ENCODE results near the gene NRCAM. TPM values are rescaled to one million over a fixed set of nuclear protein-coding genes. Genes with fewer than 3 reads are reported as not detected.

The NRCAM gene
- total and polyA plus RNA-seq, 2 donors (not counting 1 experiment from before 2014, with no cell fraction given) = 0.75 to 4.6 TPM

DNA sequence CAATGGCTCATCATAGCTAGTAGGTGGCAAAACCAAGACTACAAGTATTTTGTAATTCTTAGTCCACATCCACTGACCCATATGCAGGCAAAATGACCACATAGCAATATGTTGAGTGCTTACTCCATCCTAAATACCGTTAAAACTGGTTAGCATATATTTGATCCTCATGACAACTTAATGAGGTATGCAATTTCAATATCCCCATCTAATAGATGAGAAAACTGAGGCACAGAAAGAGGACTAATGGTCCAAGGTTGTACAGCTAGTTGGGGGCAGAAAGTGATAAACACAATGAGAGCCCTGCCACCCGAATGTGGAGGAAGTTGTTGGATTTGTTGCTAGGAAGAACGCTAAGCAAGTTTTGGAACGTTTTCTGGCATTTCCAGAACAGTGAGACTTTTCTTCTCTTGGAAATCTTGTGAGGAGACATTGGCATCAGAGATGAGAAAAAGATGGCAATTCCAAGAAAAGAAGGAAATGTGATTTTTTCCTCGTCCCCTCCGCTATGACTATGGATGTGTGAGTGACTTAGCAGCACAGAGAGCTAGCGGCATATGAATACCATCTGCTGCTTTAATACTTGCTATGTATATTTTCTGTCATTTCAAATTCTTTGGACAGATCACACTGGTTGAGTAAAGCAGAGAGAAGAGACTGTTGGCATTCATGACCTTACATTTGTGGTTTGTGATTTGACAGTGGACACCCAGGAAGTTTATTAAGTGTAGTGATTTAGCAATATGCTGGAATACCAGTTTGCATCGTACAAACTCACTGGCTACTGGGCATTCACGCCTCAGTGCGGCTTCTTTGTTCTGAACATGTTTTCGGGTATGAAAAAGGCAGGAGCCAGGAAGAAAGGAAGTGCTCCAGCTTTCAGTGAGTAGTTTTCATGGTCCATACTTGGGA lies 51.5 kb downstream of the NRCAM start:
- no peaks in the 10 kb centered on the region for H3K79me2 ChIP-seq (ENCODE audit: control insufficient read depth, insufficient read depth, low read length)
- no peak for DNase-seq
- ChIA-PET POLR2A (no interaction called here), CTCF (no interaction called here)
- Mint-ChIP-seq H3K4me1 (peaks cover 4% of the 10 kb centered on the region), H3K9me3 (ENCODE audit: insufficient read depth) (no peaks in the 10 kb centered on the region), H3K27me3 (peaks cover 2% of the 10 kb centered on the region), H3K4me3 (no peak overlapping the region), H3K27ac (no peak overlapping the region)
- H3K27me3 ChIP-seq (replicated peaks in 1 of 4; ENCODE audit: control extremely low read depth in 1 of 4, control insufficient read depth in 3 of 4, insufficient read depth in 4 of 4, low read length in 3 of 4) = no peaks in the 10 kb centered on the region
- H3K9me3 ChIP-seq (ENCODE audit: control extremely low read depth in 1 of 3, control insufficient read depth in 2 of 3, insufficient read depth in 1 of 3, low read length in 2 of 3) = no peaks in the 10 kb centered on the region
- intact Hi-C loops (cut with micrococcal nuclease) = no loop called here
- H3K4me2 ChIP-seq (replicated peaks; ENCODE audit: low read depth, low read length, poor library complexity, severe bottlenecking) = no peak overlapping the region
- H2AFZ ChIP-seq (ENCODE audit: insufficient read depth, low read depth, low read length, poor library complexity, severe bottlenecking) = no peak overlapping the region
- no peaks in the 10 kb centered on the region for H4K20me1 ChIP-seq (ENCODE audit: control insufficient read depth, insufficient read depth, low read length, poor library complexity, severe bottlenecking)
- H3K9ac ChIP-seq (ENCODE audit: low read length) = no peak overlapping the region
- TF ChIP-seq EZH2 (IDR thresholded peaks at IDR 0.05; ENCODE audit: borderline replicate concordance, insufficient read depth, low read depth, low read length, poor library complexity, severe bottlenecking) = no peak
- no peak overlapping the region for H3K27ac ChIP-seq (ENCODE audit: low read length in 2 of 2)
- H3K4me1 ChIP-seq (ENCODE audit: control insufficient read depth in 2 of 2, insufficient read depth in 2 of 2, low read length in 2 of 2) = peaks cover 0 to 5% of the 10 kb centered on the region in 2 donors
- no peak overlapping the region for H3K4me3 ChIP-seq (ENCODE audit: control extremely low read depth in 1 of 5, extremely low read depth in 1 of 5, insufficient read depth in 1 of 5, low read depth in 2 of 5, low read length in 4 of 5)
- ATAC-seq (ENCODE audit: low read depth) = no peak
- 97% methylated on average over 7 of the region's 11 CpGs for WGBS (ENCODE audit: insufficient coverage)
- no peaks in the 10 kb centered on the region for H3K36me3 ChIP-seq (replicated peaks in 1 of 2; ENCODE audit: control extremely low read depth in 1 of 2, control insufficient read depth in 1 of 2, extremely low read depth in 1 of 2, insufficient read depth in 2 of 2, low read length in 1 of 2)

- Histone ChIP-seq H2AFZ (ENCODE audit: insufficient read depth, low read depth, low read length, poor library complexity, severe bottlenecking) (no peak overlapping the region), H3K36me3 (replicated peaks in 1 of 2; ENCODE audit: control extremely low read depth in 1 of 2, control insufficient read depth in 1 of 2, extremely low read depth in 1 of 2, insufficient read depth in 2 of 2, low read length in 1 of 2) (no peaks in the 10 kb centered on the region), H3K4me1 (ENCODE audit: control insufficient read depth in 2 of 2, insufficient read depth in 2 of 2, low read length in 2 of 2) (peaks cover 0 to 5% of the 10 kb centered on the region in 2 donors), H3K4me2 (replicated peaks; ENCODE audit: low read depth, low read length, poor library complexity, severe bottlenecking) (no peak overlapping the region), H3K9ac (ENCODE audit: low read length) (no peak overlapping the region), H3K4me3 (ENCODE audit: control extremely low read depth in 1 of 5, extremely low read depth in 1 of 5, insufficient read depth in 1 of 5, low read depth in 2 of 5, low read length in 4 of 5) (no peak overlapping the region), H3K9me3 (ENCODE audit: control extremely low read depth in 1 of 3, control insufficient read depth in 2 of 3, insufficient read depth in 1 of 3, low read length in 2 of 3) (no peaks in the 10 kb centered on the region), H3K79me2 (ENCODE audit: control insufficient read depth, insufficient read depth, low read length) (no peaks in the 10 kb centered on the region), H4K20me1 (ENCODE audit: control insufficient read depth, insufficient read depth, low read length, poor library complexity, severe bottlenecking) (no peaks in the 10 kb centered on the region), H3K27me3 (replicated peaks in 1 of 4; ENCODE audit: control extremely low read depth in 1 of 4, control insufficient read depth in 3 of 4, insufficient read depth in 4 of 4, low read length in 3 of 4) (peaks cover 0 to 2% (median 0%) of the 10 kb centered on the region in 4 experiments), H3K27ac (ENCODE audit: low read length in 2 of 2) (no peak overlapping the region)
- intact Hi-C loops (cut with micrococcal nuclease) = no loop called here
- WGBS (ENCODE audit: insufficient coverage) = 86% methylated on average over 5 of the region's 9 CpGs
- TF ChIP-seq CTCF (IDR thresholded peaks at IDR 0.05) = no peak
- TF ChIP-seq EZH2 (IDR thresholded peaks at IDR 0.05; ENCODE audit: borderline replicate concordance, insufficient read depth, low read depth, low read length, poor library complexity, severe bottlenecking) = no peak
- H3K27me3 Mint-ChIP-seq = peaks cover 4% of the 10 kb centered on the region
- ATAC-seq (ENCODE audit: low read depth) (no peak), DNase-seq (no peak)
- POLR2A ChIA-PET = no interaction called here
- H3K27ac Mint-ChIP-seq = no peak overlapping the region
- peaks cover 4% of the 10 kb centered on the region for H3K4me1 Mint-ChIP-seq
- H3K9me3 Mint-ChIP-seq (ENCODE audit: insufficient read depth) = no peaks in the 10 kb centered on the region
- CTCF ChIA-PET = interaction anchor here (0.5 kb wide), 1 partner anchor 61 kb away, joined by 3 read pairs; no protein-coding TSS in a partner anchor
- H3K4me3 Mint-ChIP-seq = no peak overlapping the region
Measured at GRCh38 chr7:108403597-108404217, 52.5 kb downstream of the NRCAM start.

All from B cell (primary cell).